ENCODE measurements around the gene LDLR.
"Not testable (repeated sequence)": the region's sequence is repeated elsewhere in the genome, so short reads cannot be mapped to it uniquely, and the experiment has no call there.

Gene LDLR

GRCh38 chr19:11115895-11116446 is 26.7 kb downstream of the LDLR start:
- peaks cover 63% of the 10 kb centered on the region for H3K36me3 ChIP-seq (ENCODE audit: control insufficient read depth, insufficient read depth, low read length)
- H3K4me3 ChIP-seq (ENCODE audit: insufficient read depth, low read depth, low read length, poor library complexity, severe bottlenecking) = no peak overlapping the region
- H3K4me1 ChIP-seq (ENCODE audit: control insufficient read depth, insufficient read depth, low read length, poor library complexity, severe bottlenecking) = no peaks in the 10 kb centered on the region

GRCh38 chr19:11116507-11116906 is 27.2 kb downstream of the LDLR start:
- Histone ChIP-seq H3K27me3 (replicated peaks; ENCODE audit: control insufficient read depth, insufficient read depth, low read length, poor library complexity, severe bottlenecking) (no peaks in the 10 kb centered on the region), H3K27ac (ENCODE audit: insufficient read depth, low read length, poor library complexity, severe bottlenecking) (no peak overlapping the region), H3K9me3 (ENCODE audit: control insufficient read depth, low read length) (no peaks in the 10 kb centered on the region), H3K4me1 (ENCODE audit: control insufficient read depth, insufficient read depth, low read length, poor library complexity, severe bottlenecking) (no peaks in the 10 kb centered on the region), H3K36me3 (ENCODE audit: control insufficient read depth, insufficient read depth, low read length) (peaks cover 59% of the 10 kb centered on the region), H3K4me3 (ENCODE audit: insufficient read depth, low read depth, low read length, poor library complexity, severe bottlenecking) (no peak overlapping the region)
- DNase-seq = no peak

More at GRCh38 chr19:11115895-11116446, 26.7 kb downstream of the LDLR start:
- H3K27ac ChIP-seq (ENCODE audit: insufficient read depth, low read length, poor library complexity, severe bottlenecking) = no peak overlapping the region
- no peak for DNase-seq
- no peaks in the 10 kb centered on the region for H3K9me3 ChIP-seq (ENCODE audit: control insufficient read depth, low read length)
- no peaks in the 10 kb centered on the region for H3K27me3 ChIP-seq (replicated peaks; ENCODE audit: control insufficient read depth, insufficient read depth, low read length, poor library complexity, severe bottlenecking)

DNA sequence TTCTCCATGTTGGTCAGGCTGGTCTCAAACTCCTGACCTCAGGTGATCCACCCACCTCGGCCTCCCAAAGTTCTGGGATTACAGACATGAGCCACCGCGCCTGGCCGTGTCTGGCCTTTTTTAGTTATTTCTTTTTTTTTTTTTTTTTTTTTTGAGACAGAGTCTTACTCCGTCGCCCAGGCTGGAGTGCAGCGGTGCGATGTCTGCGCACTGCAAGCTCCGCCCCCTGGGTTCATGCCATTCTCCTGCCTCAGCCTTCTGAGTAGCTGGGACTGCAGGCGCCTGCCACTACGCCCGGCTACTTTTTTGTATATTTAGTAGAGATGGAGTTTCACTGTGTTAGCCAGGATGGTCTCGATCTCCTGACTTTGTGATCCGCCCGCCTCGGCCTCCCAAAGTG is 32.7 kb downstream of the LDLR start:
- not testable (repeated sequence) for H3K4me1 ChIP-seq (ENCODE audit: control insufficient read depth, insufficient read depth, low read length, poor library complexity, severe bottlenecking); H3K4me3 ChIP-seq (ENCODE audit: insufficient read depth, low read depth, low read length, poor library complexity, severe bottlenecking); DNase-seq; H3K27ac ChIP-seq (ENCODE audit: insufficient read depth, low read length, poor library complexity, severe bottlenecking); H3K9me3 ChIP-seq (ENCODE audit: control insufficient read depth, low read length); H3K27me3 ChIP-seq (replicated peaks; ENCODE audit: control insufficient read depth, insufficient read depth, low read length, poor library complexity, severe bottlenecking)
- H3K36me3 ChIP-seq (ENCODE audit: control insufficient read depth, insufficient read depth, low read length) = peaks cover 30% of the 10 kb centered on the region

GRCh38 chr19:11123114-11123513 is 33.9 kb downstream of the LDLR start:
- no peak overlapping the region for H3K4me3 ChIP-seq (ENCODE audit: insufficient read depth, low read depth, low read length, poor library complexity, severe bottlenecking)
- DNase-seq = no peak
- no peaks in the 10 kb centered on the region for H3K9me3 ChIP-seq (ENCODE audit: control insufficient read depth, low read length)
- H3K4me1 ChIP-seq (ENCODE audit: control insufficient read depth, insufficient read depth, low read length, poor library complexity, severe bottlenecking) = no peaks in the 10 kb centered on the region
- peaks cover 33% of the 10 kb centered on the region for H3K36me3 ChIP-seq (ENCODE audit: control insufficient read depth, insufficient read depth, low read length)
- H3K27ac ChIP-seq (ENCODE audit: insufficient read depth, low read length, poor library complexity, severe bottlenecking) = no peak overlapping the region
- no peaks in the 10 kb centered on the region for H3K27me3 ChIP-seq (replicated peaks; ENCODE audit: control insufficient read depth, insufficient read depth, low read length, poor library complexity, severe bottlenecking)

DNA sequence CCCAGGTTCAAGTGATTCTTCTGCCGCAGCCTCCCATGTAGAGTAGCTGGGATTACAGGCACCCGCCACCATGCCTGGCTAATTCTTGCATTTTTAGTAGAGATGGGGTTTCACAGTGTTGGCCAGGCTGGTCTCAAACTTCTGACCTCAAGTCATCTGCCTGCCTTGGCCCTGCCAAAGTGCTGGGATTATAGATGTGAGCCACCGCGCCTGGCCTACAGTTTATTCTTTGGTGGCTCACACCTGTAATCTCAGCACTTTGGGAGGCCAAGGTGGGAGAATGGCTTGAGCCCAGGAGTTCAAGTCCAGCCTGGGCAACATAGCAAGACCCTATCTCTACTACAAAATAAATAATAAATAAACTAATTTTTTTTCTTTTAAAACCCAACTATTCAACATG is 34.9 kb downstream of the LDLR start:
- not testable (repeated sequence) for H3K27ac ChIP-seq (ENCODE audit: insufficient read depth, low read length, poor library complexity, severe bottlenecking)
- peaks cover 32% of the 10 kb centered on the region for H3K36me3 ChIP-seq (ENCODE audit: control insufficient read depth, insufficient read depth, low read length)

DNA sequence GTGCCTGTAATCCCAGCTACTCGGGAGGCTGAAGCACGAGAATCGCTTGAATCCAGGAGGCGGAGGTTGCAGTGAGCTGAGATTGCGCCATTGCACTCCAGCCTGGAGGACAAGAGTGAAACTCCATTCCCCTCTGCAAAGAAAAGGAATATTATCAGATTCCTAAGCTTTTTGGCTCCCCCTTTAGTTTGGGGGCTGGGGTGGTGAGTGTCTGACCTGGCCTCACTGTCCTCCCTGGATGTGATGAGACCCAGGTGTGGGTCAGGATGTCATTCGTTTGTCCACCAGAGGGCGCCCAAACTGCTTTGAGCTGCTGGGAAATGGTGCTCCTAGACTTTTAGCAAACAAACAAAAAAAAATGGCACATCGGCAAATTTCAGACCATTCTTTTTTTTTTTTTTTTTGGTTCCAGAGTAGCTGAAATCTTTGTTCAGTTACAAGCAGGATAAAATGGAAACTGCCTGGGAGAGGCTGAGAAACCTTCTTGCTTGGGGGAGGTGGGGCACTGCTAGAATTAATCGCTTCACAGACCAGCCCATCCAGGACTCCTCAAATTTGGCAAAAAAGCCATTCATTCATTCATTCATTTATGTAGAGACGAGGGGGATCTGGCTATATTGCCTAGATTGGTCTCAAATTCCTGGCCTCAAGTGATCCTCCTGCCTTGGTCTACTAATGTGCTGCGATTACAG is 36.9 kb downstream of the LDLR start:
- H3K27me3 ChIP-seq (replicated peaks; ENCODE audit: control insufficient read depth, insufficient read depth, low read length, poor library complexity, severe bottlenecking) = no peaks in the 10 kb centered on the region
- H3K27ac ChIP-seq (ENCODE audit: insufficient read depth, low read length, poor library complexity, severe bottlenecking) = no peak overlapping the region
- H3K9me3 ChIP-seq (ENCODE audit: control insufficient read depth, low read length) = no peaks in the 10 kb centered on the region
- peaks cover 40% of the 10 kb centered on the region for H3K36me3 ChIP-seq (ENCODE audit: control insufficient read depth, insufficient read depth, low read length)
- H3K4me1 ChIP-seq (ENCODE audit: control insufficient read depth, insufficient read depth, low read length, poor library complexity, severe bottlenecking) = no peaks in the 10 kb centered on the region
- DNase-seq = peak; percentile 34 to 67 (median 42)
- no peak overlapping the region for H3K4me3 ChIP-seq (ENCODE audit: insufficient read depth, low read depth, low read length, poor library complexity, severe bottlenecking)

More for the DNA sequence above, 34.9 kb downstream of the LDLR start:
- DNase-seq; H3K4me3 ChIP-seq (ENCODE audit: insufficient read depth, low read depth, low read length, poor library complexity, severe bottlenecking); H3K9me3 ChIP-seq (ENCODE audit: control insufficient read depth, low read length); H3K4me1 ChIP-seq (ENCODE audit: control insufficient read depth, insufficient read depth, low read length, poor library complexity, severe bottlenecking); H3K27me3 ChIP-seq (replicated peaks; ENCODE audit: control insufficient read depth, insufficient read depth, low read length, poor library complexity, severe bottlenecking): not testable (repeated sequence)

DNA sequence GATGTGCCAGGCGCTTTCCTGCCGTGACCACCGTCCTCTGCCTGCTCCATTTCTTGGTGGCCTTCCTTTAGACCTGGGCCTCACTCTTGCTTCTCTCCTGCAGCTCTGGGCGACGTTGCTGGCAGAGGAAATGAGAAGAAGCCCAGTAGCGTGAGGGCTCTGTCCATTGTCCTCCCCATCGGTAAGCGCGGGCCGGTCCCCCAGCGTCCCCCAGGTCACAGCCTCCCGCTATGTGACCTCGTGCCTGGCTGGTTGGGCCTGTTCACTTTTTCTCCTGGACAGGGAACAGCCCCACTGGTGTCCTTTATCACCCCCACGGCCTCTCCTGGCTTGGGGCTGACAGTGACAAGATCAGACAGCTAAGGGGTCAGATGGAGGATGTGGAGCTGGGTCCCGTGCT is 38.6 kb downstream of the LDLR start:
- no peaks in the 10 kb centered on the region for H3K9me3 ChIP-seq (ENCODE audit: control insufficient read depth, low read length)
- H3K4me3 ChIP-seq (ENCODE audit: insufficient read depth, low read depth, low read length, poor library complexity, severe bottlenecking) = no peak overlapping the region
- no peak overlapping the region for H3K27ac ChIP-seq (ENCODE audit: insufficient read depth, low read length, poor library complexity, severe bottlenecking)
- H3K27me3 ChIP-seq (replicated peaks; ENCODE audit: control insufficient read depth, insufficient read depth, low read length, poor library complexity, severe bottlenecking) = no peaks in the 10 kb centered on the region
- H3K36me3 ChIP-seq (ENCODE audit: control insufficient read depth, insufficient read depth, low read length) = peaks cover 50% of the 10 kb centered on the region
- DNase-seq = no peak
- H3K4me1 ChIP-seq (ENCODE audit: control insufficient read depth, insufficient read depth, low read length, poor library complexity, severe bottlenecking) = no peaks in the 10 kb centered on the region

DNA sequence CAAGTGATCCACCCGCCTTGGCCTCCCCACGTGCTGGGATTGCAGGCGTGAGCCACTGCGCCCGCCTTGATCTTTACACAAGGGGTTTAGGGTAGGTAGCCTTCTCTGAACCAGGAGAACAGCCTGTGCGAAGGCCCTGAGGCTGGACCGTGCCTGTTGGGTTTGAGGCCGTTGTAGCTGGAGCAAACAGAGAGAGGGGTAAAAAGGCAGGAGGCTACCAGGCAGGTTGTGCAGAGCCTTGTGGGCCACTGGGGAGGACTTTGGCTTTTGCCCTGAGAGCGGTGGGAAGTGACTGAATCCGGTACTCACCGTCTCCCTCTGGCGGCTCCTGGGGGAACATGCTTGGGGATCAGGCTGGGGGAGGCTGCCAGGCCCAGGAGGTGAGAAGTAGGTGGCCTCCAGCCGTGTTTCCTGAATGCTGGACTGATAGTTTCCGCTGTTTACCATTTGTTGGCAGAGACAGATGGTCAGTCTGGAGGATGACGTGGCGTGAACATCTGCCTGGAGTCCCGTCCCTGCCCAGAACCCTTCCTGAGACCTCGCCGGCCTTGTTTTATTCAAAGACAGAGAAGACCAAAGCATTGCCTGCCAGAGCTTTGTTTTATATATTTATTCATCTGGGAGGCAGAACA is 41.7 kb downstream of the LDLR start:
- Histone ChIP-seq H3K9me3 (ENCODE audit: control insufficient read depth, low read length) (no peaks in the 10 kb centered on the region), H3K4me1 (ENCODE audit: control insufficient read depth, insufficient read depth, low read length, poor library complexity, severe bottlenecking) (no peaks in the 10 kb centered on the region), H3K36me3 (ENCODE audit: control insufficient read depth, insufficient read depth, low read length) (peaks cover 42% of the 10 kb centered on the region), H3K27me3 (replicated peaks; ENCODE audit: control insufficient read depth, insufficient read depth, low read length, poor library complexity, severe bottlenecking) (no peaks in the 10 kb centered on the region), H3K27ac (ENCODE audit: insufficient read depth, low read length, poor library complexity, severe bottlenecking) (no peak overlapping the region), H3K4me3 (ENCODE audit: insufficient read depth, low read depth, low read length, poor library complexity, severe bottlenecking) (no peak overlapping the region)
- peak; percentile 34 to 55 (median 39) for DNase-seq

GRCh38 chr19:11131471-11131870 is 42.2 kb downstream of the LDLR start:
- no peak overlapping the region for H3K27ac ChIP-seq (ENCODE audit: insufficient read depth, low read length, poor library complexity, severe bottlenecking)
- no peak overlapping the region for H3K4me3 ChIP-seq (ENCODE audit: insufficient read depth, low read depth, low read length, poor library complexity, severe bottlenecking)
- H3K9me3 ChIP-seq (ENCODE audit: control insufficient read depth, low read length) = no peaks in the 10 kb centered on the region
- no peaks in the 10 kb centered on the region for H3K4me1 ChIP-seq (ENCODE audit: control insufficient read depth, insufficient read depth, low read length, poor library complexity, severe bottlenecking)
- no peaks in the 10 kb centered on the region for H3K27me3 ChIP-seq (replicated peaks; ENCODE audit: control insufficient read depth, insufficient read depth, low read length, poor library complexity, severe bottlenecking)
- peaks cover 41% of the 10 kb centered on the region for H3K36me3 ChIP-seq (ENCODE audit: control insufficient read depth, insufficient read depth, low read length)
- no peak for DNase-seq

- no peak for DNase-seq
- Histone ChIP-seq H3K4me3 (ENCODE audit: insufficient read depth, low read depth, low read length, poor library complexity, severe bottlenecking) (no peak overlapping the region), H3K27ac (ENCODE audit: insufficient read depth, low read length, poor library complexity, severe bottlenecking) (no peak overlapping the region), H3K9me3 (ENCODE audit: control insufficient read depth, low read length) (no peaks in the 10 kb centered on the region), H3K4me1 (ENCODE audit: control insufficient read depth, insufficient read depth, low read length, poor library complexity, severe bottlenecking) (peaks cover 12% of the 10 kb centered on the region), H3K27me3 (replicated peaks; ENCODE audit: control insufficient read depth, insufficient read depth, low read length, poor library complexity, severe bottlenecking) (no peaks in the 10 kb centered on the region), H3K36me3 (ENCODE audit: control insufficient read depth, insufficient read depth, low read length) (peaks cover 7% of the 10 kb centered on the region)
Observed at GRCh38 chr19:11136400-11137101, 47.3 kb downstream of the LDLR start.
